ENCODE measurements around the gene EHBP1.
A peak's percentile ranks its signal among the peaks of the same experiment; 100 is the strongest.

The EHBP1 gene

GRCh38 chr2:62857139-62857931 is 151.8 kb downstream of the EHBP1 start:
- peaks cover 5% of the 10 kb centered on the region for H3K4me1 ChIP-seq (ENCODE audit: control insufficient read depth, insufficient read depth, low read length)
- no peak overlapping the region for H3K27ac ChIP-seq (ENCODE audit: low read depth, low read length)
- 0 out of 2 replicates have a peak, but pooled peaks cover 4% of the 10 kb centered on the region for H3K9me3 ChIP-seq (ENCODE audit: control insufficient read depth, insufficient read depth, low read depth, low read length)
- H3K9ac ChIP-seq (ENCODE audit: low read length) = no peak overlapping the region
- no peaks in the 10 kb centered on the region for H3K27me3 ChIP-seq (ENCODE audit: control insufficient read depth, insufficient read depth, low read length)
- peaks cover 16% of the 10 kb centered on the region for H3K36me3 ChIP-seq (ENCODE audit: control insufficient read depth, insufficient read depth, low read length)
- no peak overlapping the region for H3K4me3 ChIP-seq (ENCODE audit: low read depth, low read length)

- Histone ChIP-seq H3K9ac (ENCODE audit: low read length) (no peak overlapping the region), H3K27me3 (ENCODE audit: control insufficient read depth, insufficient read depth, low read length) (no peaks in the 10 kb centered on the region), H3K36me3 (ENCODE audit: control insufficient read depth, insufficient read depth, low read length) (peaks cover 12% of the 10 kb centered on the region), H3K9me3 (ENCODE audit: control insufficient read depth, insufficient read depth, low read depth, low read length) (0 out of 2 replicates have a peak, but pooled peaks cover 2% of the 10 kb centered on the region), H3K4me3 (ENCODE audit: low read depth, low read length) (no peak overlapping the region), H3K27ac (ENCODE audit: low read depth, low read length) (no peak overlapping the region), H3K4me1 (ENCODE audit: control insufficient read depth, insufficient read depth, low read length) (peaks cover 5% of the 10 kb centered on the region)
These were observed 152.8 kb downstream of the EHBP1 start for GRCh38 chr2:62858231-62858832.

DNA sequence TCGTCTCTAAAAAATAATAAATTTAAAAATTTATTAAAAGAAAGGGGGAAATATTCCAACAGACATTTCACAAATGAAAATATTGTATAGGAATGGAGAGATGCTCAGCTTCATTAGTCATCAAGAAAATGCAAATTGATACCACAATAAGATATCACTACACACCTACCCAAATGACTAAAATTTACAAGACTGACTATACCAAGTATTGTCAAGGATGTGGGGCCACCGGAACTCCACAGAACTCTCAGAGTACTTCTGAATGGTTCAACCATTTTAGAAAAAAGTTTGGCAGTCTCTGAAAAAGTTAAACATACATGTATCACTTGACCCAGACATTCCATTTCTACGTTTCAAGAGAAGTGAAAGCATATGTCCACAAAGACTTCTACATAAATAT is 163.4 kb downstream of the EHBP1 start:
- 0 out of 2 replicates have a peak, but pooled peaks cover 9% of the 10 kb centered on the region for H3K36me3 ChIP-seq (ENCODE audit: control insufficient read depth, insufficient read depth, low read length)
- H3K9me3 ChIP-seq (ENCODE audit: control insufficient read depth, insufficient read depth, low read depth, low read length) = no peaks in the 10 kb centered on the region
- H3K4me3 ChIP-seq (ENCODE audit: low read depth, low read length) = no peak overlapping the region
- H3K4me1 ChIP-seq (ENCODE audit: control insufficient read depth, insufficient read depth, low read length) = no peaks in the 10 kb centered on the region
- H3K9ac ChIP-seq (ENCODE audit: low read length) = no peak overlapping the region
- no peaks in the 10 kb centered on the region for H3K27me3 ChIP-seq (ENCODE audit: control insufficient read depth, insufficient read depth, low read length)
- H3K27ac ChIP-seq (ENCODE audit: low read depth, low read length) = no peak overlapping the region

GRCh38 chr2:62870966-62871365 is 165.5 kb downstream of the EHBP1 start:
- 0 out of 2 replicates have a peak overlapping the region, but pooled peaks have one; percentile 23 for H3K27ac ChIP-seq (ENCODE audit: low read depth, low read length)
- no peaks in the 10 kb centered on the region for H3K27me3 ChIP-seq (ENCODE audit: control insufficient read depth, insufficient read depth, low read length)
- H3K9ac ChIP-seq (ENCODE audit: low read length) = no peak overlapping the region
- peaks cover 15% of the 10 kb centered on the region for H3K36me3 ChIP-seq (ENCODE audit: control insufficient read depth, insufficient read depth, low read length)
- H3K4me1 ChIP-seq (ENCODE audit: control insufficient read depth, insufficient read depth, low read length) = no peaks in the 10 kb centered on the region
- H3K4me3 ChIP-seq (ENCODE audit: low read depth, low read length) = no peak overlapping the region
- H3K9me3 ChIP-seq (ENCODE audit: control insufficient read depth, insufficient read depth, low read depth, low read length) = no peaks in the 10 kb centered on the region

- Histone ChIP-seq H3K27ac (ENCODE audit: low read depth, low read length) (no peak overlapping the region), H3K4me3 (ENCODE audit: low read depth, low read length) (no peak overlapping the region), H3K36me3 (ENCODE audit: control insufficient read depth, insufficient read depth, low read length) (peaks cover 19% of the 10 kb centered on the region), H3K4me1 (ENCODE audit: control insufficient read depth, insufficient read depth, low read length) (no peaks in the 10 kb centered on the region), H3K27me3 (ENCODE audit: control insufficient read depth, insufficient read depth, low read length) (no peaks in the 10 kb centered on the region), H3K9me3 (ENCODE audit: control insufficient read depth, insufficient read depth, low read depth, low read length) (no peaks in the 10 kb centered on the region), H3K9ac (ENCODE audit: low read length) (no peak overlapping the region)
These were observed 166.0 kb downstream of the EHBP1 start for GRCh38 chr2:62871506-62871905.

GRCh38 chr2:62873603-62874002 is 168.1 kb downstream of the EHBP1 start:
- Histone ChIP-seq H3K9ac (ENCODE audit: low read length) (no peak overlapping the region), H3K27ac (ENCODE audit: low read depth, low read length) (no peak overlapping the region), H3K9me3 (ENCODE audit: control insufficient read depth, insufficient read depth, low read depth, low read length) (no peaks in the 10 kb centered on the region), H3K27me3 (ENCODE audit: control insufficient read depth, insufficient read depth, low read length) (no peaks in the 10 kb centered on the region), H3K4me3 (ENCODE audit: low read depth, low read length) (no peak overlapping the region), H3K4me1 (ENCODE audit: control insufficient read depth, insufficient read depth, low read length) (no peaks in the 10 kb centered on the region), H3K36me3 (ENCODE audit: control insufficient read depth, insufficient read depth, low read length) (peaks cover 36% of the 10 kb centered on the region)

- Histone ChIP-seq H3K9me3 (ENCODE audit: control insufficient read depth, insufficient read depth, low read depth, low read length) (0 out of 2 replicates have a peak, but pooled peaks cover 2% of the 10 kb centered on the region), H3K27ac (ENCODE audit: low read depth, low read length) (no peak overlapping the region), H3K27me3 (ENCODE audit: control insufficient read depth, insufficient read depth, low read length) (no peaks in the 10 kb centered on the region), H3K4me3 (ENCODE audit: low read depth, low read length) (no peak overlapping the region), H3K9ac (ENCODE audit: low read length) (no peak overlapping the region), H3K4me1 (ENCODE audit: control insufficient read depth, insufficient read depth, low read length) (no peaks in the 10 kb centered on the region), H3K36me3 (ENCODE audit: control insufficient read depth, insufficient read depth, low read length) (peaks cover 36% of the 10 kb centered on the region)
These were observed 169.4 kb downstream of the EHBP1 start for GRCh38 chr2:62874881-62875383.

DNA sequence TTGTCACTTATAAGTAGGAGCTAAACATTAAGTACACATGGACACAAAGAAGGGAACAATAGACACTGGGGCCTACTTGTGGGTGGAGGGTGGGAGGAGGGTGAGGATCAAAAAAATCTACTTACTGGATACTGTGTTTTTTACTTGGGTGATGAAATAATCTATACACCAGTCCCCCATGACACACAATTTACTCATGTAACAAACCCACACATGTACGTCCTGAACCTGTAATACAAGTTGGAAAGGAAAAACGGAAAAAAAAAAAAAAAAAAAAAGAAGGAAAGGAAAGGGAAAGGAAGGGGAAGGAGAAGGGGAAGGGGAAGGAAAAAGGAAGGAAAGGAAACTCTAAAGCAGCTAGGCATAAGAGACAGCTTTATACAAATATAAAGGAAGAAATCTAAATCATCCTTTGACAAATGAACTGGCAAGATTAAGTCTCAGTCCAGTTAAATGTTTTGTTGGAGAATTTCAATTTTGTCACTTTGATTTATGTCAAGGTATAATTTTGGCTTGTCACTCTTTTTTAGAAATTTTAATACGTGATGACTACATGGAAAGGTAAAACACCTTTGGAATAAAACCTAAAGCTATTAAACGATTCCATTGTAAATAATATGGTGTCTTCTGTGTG is 175.8 kb downstream of the EHBP1 start:
- no peak overlapping the region for H3K4me3 ChIP-seq (ENCODE audit: low read depth, low read length)
- no peak overlapping the region for H3K9ac ChIP-seq (ENCODE audit: low read length)
- no peak overlapping the region for H3K27ac ChIP-seq (ENCODE audit: low read depth, low read length)
- H3K4me1 ChIP-seq (ENCODE audit: control insufficient read depth, insufficient read depth, low read length) = no peaks in the 10 kb centered on the region
- 0 out of 2 replicates have a peak, but pooled peaks cover 3% of the 10 kb centered on the region for H3K9me3 ChIP-seq (ENCODE audit: control insufficient read depth, insufficient read depth, low read depth, low read length)
- H3K36me3 ChIP-seq (ENCODE audit: control insufficient read depth, insufficient read depth, low read length) = peaks cover 19% of the 10 kb centered on the region
- H3K27me3 ChIP-seq (ENCODE audit: control insufficient read depth, insufficient read depth, low read length) = no peaks in the 10 kb centered on the region

- no peak overlapping the region for H3K27ac ChIP-seq (ENCODE audit: low read depth, low read length)
- no peak overlapping the region for H3K9ac ChIP-seq (ENCODE audit: low read length)
- H3K4me3 ChIP-seq (ENCODE audit: low read depth, low read length) = no peak overlapping the region
- H3K27me3 ChIP-seq (ENCODE audit: control insufficient read depth, insufficient read depth, low read length) = no peaks in the 10 kb centered on the region
- H3K9me3 ChIP-seq (ENCODE audit: control insufficient read depth, insufficient read depth, low read depth, low read length) = 0 out of 2 replicates have a peak, but pooled peaks cover 3% of the 10 kb centered on the region
- no peaks in the 10 kb centered on the region for H3K36me3 ChIP-seq (ENCODE audit: control insufficient read depth, insufficient read depth, low read length)
- peaks cover 7% of the 10 kb centered on the region; the same call in 1 of the 2 replicates for H3K4me1 ChIP-seq (ENCODE audit: control insufficient read depth, insufficient read depth, low read length)
These were observed 178.1 kb downstream of the EHBP1 start for GRCh38 chr2:62883629-62884028.

GRCh38 chr2:62884086-62884485 is 178.6 kb downstream of the EHBP1 start:
- no peak overlapping the region for H3K9ac ChIP-seq (ENCODE audit: low read length)
- no peaks in the 10 kb centered on the region for H3K36me3 ChIP-seq (ENCODE audit: control insufficient read depth, insufficient read depth, low read length)
- no peak overlapping the region for H3K27ac ChIP-seq (ENCODE audit: low read depth, low read length)

More at GRCh38 chr2:62884086-62884485, 178.6 kb downstream of the EHBP1 start:
- no peak overlapping the region for H3K4me3 ChIP-seq (ENCODE audit: low read depth, low read length)
- H3K27me3 ChIP-seq (ENCODE audit: control insufficient read depth, insufficient read depth, low read length) = no peaks in the 10 kb centered on the region
- peaks cover 7% of the 10 kb centered on the region; the same call in 1 of the 2 replicates for H3K4me1 ChIP-seq (ENCODE audit: control insufficient read depth, insufficient read depth, low read length)
- H3K9me3 ChIP-seq (ENCODE audit: control insufficient read depth, insufficient read depth, low read depth, low read length) = 0 out of 2 replicates have a peak, but pooled peaks cover 3% of the 10 kb centered on the region
